Sigmoid colon (tissue), 3 donors: Measurements from ENCODE around the gene NBAS.

Experiments
- CTCF ChIP-seq, 4 experiments: fragments of 450-650 bp in 3 of 4; fragments of 200-600 bp in 1 of 4; IDR thresholded peaks; one replicate each; pipeline ENCODE4 v1.5.1; 2016 to 2019; ENCODE audit warnings: antibody characterized with exemption in 4 of 4, mild to moderate bottlenecking in 3 of 4, moderate library complexity in 2 of 4
- POLR2A ChIP-seq, 2 donors: fragments of 450-650 bp; IDR thresholded peaks; one replicate each; pipeline ENCODE4 v1.6.1; 2016; ENCODE audit warnings: antibody characterized with exemption in 2 of 2, mild to moderate bottlenecking in 2 of 2, moderate library complexity in 2 of 2

GRCh38 chr2:15275346-15275745 lies 285.8 kb downstream of the NBAS start:
- no peak for TF ChIP-seq POLR2A (IDR thresholded peaks at IDR 0.05)
- TF ChIP-seq CTCF (IDR thresholded peaks at IDR 0.05): no peak
